Activated CD8-positive, alpha-beta memory T cell treated with anti-CD3 and anti-CD28 coated beads, Interleukin-2, amount 10 ng/mL, durations not matched to agents 7 days and 5 days (primary cell): ENCODE data around the gene BCAP29. TPM values are rescaled to one million over a fixed set of nuclear protein-coding genes. Genes with fewer than 3 reads are reported as not detected.
"Not testable (repeated sequence)": the region's sequence is repeated elsewhere in the genome, so short reads cannot be mapped to it uniquely, and the experiment has no call there.

Experiments used
- ATAC-seq: fragments of 150-1000 bp; cut with Tn5 transposase; one replicate; pipeline ENCODE4 v1.10.0; 2021; ENCODE audit warnings: moderate library complexity
- CTCF ChIA-PET: fragments of 350-600 bp; sonication (Branson Sonifier 250); formaldehyde crosslinking; loops from one replicate; lab custom pipeline; 2021; ENCODE audit warnings: antibody characterized with exemption; lab: Charles Lee
- DNase-seq: peaks from one replicate; pipeline ENCODE4 v3.0.0-alpha.2; 2020
- H3K27ac Mint-ChIP-seq: one replicate; pipeline ENCODE4 v1.8.0; 2021; ENCODE audit warnings: mild to moderate bottlenecking, mixed read lengths
- H3K27me3 Mint-ChIP-seq: one replicate; pipeline ENCODE4 v1.8.0; 2021; ENCODE audit warnings: mixed read lengths
- H3K36me3 Mint-ChIP-seq: one replicate; pipeline ENCODE4 v1.8.0; 2021; ENCODE audit warnings: mild to moderate bottlenecking, mixed read lengths
- H3K4me1 Mint-ChIP-seq: one replicate; pipeline ENCODE4 v1.8.0; 2021; ENCODE audit warnings: mixed read lengths
- H3K4me3 Mint-ChIP-seq: one replicate; pipeline ENCODE4 v1.8.0; 2021; ENCODE audit warnings: mild to moderate bottlenecking, moderate library complexity, mixed read lengths
- H3K9me3 Mint-ChIP-seq: one replicate; pipeline ENCODE4 v1.8.0; 2022; ENCODE audit warnings: low read depth, mixed read lengths
- total RNA-seq, 2 experiments: library from RNA; stranded (reverse); gene quantifications; one replicate each; pipeline ENCODE4 v1.2.3, GENCODE V29; 2021

The BCAP29 gene
- total RNA-seq, 2 experiments from 2014 or later = 42.7 to 47.1 TPM

DNA sequence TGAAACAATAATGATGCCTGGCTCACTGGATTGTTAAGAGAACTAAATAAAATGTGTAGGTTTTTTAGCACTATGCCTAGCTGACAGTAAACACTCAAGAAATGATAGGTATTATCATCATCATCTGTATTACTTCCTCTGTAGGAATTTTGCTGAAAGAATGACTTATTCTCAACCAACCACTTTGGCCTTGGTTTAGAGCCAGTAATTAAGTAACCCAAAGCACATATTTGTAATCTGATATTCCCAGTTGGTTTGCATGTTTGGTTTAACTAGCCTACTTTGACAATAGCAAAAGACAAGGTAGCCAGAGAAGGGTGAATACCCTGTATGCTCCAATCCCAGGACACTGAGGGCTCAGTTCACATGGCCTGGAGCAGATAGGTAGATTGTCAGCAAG is 34.4 kb downstream of the BCAP29 start:
- no peaks in the 10 kb centered on the region for H3K27me3 Mint-ChIP-seq
- ATAC-seq (no peak), DNase-seq (no peak)
- CTCF ChIA-PET = no interaction called here
- H3K27ac Mint-ChIP-seq = no peak overlapping the region
- H3K36me3 Mint-ChIP-seq = peaks cover 46% of the 10 kb centered on the region
- no peak overlapping the region for H3K4me3 Mint-ChIP-seq
- H3K9me3 Mint-ChIP-seq = no peaks in the 10 kb centered on the region
- H3K4me1 Mint-ChIP-seq = peaks cover 27% of the 10 kb centered on the region

DNA sequence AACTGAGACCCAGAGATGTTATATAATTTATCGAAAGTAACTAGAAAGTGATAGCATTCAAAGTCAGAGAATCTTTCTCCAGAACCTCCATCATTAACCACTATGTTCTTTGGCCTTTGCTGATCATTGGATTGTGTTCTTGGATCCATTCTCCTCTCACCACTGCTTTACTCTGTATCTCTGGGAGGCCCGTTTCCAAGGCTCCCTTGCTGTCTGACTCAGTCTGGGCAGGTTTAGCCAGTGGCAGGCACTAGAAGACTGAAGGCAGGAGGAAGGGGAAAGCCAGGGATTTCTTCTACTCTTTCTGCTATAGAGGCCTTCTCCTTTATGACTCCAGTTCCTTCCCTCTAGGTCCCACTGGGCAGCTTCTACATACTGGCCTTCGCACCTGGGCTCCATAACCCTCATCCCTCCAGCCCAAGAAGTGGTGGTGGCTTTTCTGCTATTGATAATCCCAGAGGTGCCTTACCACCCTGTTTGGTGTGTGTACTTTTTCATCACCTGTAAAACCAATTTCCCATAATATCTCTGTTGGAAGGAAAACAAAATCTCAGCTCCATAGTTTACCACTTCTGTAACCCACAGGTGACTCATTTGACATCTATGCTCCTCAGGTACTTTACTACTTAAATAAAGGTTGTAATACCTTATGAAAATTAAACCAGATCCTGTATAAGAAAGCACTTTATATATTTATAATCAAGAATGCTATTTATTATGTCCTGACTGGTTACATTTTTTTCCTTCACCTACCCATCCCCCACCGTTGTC is 36.0 kb downstream of the BCAP29 start:
- CTCF ChIA-PET = no interaction called here
- H3K4me3 Mint-ChIP-seq = no peak overlapping the region
- H3K9me3 Mint-ChIP-seq = no peaks in the 10 kb centered on the region
- ATAC-seq = no peak
- H3K4me1 Mint-ChIP-seq = peaks cover 27% of the 10 kb centered on the region
- H3K27ac Mint-ChIP-seq = no peak overlapping the region
- H3K36me3 Mint-ChIP-seq = peaks cover 45% of the 10 kb centered on the region
- DNase-seq = no peak
- no peaks in the 10 kb centered on the region for H3K27me3 Mint-ChIP-seq

DNA sequence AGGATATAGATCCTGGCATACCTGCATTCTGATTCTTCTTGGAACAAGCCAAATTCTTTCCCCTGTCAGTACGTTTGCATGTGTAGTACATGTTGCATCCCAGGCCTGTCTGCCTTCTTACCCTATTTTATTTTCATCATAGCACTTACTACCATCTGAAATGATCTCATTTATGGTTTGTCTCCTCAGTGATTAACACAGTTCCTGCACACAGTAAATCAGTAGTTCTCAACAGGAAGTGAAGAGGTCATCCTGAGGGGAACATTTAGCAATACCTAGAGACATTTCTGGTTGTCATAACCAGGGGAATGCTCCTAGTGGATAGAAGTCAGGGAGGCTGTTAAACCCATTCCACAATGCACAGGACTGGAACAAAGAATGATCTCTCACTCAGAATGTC is 42.4 kb downstream of the BCAP29 start:
- no peak overlapping the region for H3K27ac Mint-ChIP-seq
- H3K4me3 Mint-ChIP-seq = no peak overlapping the region
- ATAC-seq (peak; percentile 70), DNase-seq (no peak)
- no peaks in the 10 kb centered on the region for H3K4me1 Mint-ChIP-seq
- CTCF ChIA-PET = no interaction called here
- H3K36me3 Mint-ChIP-seq = peaks cover 11% of the 10 kb centered on the region
- H3K27me3 Mint-ChIP-seq = no peaks in the 10 kb centered on the region
- no peaks in the 10 kb centered on the region for H3K9me3 Mint-ChIP-seq

DNA sequence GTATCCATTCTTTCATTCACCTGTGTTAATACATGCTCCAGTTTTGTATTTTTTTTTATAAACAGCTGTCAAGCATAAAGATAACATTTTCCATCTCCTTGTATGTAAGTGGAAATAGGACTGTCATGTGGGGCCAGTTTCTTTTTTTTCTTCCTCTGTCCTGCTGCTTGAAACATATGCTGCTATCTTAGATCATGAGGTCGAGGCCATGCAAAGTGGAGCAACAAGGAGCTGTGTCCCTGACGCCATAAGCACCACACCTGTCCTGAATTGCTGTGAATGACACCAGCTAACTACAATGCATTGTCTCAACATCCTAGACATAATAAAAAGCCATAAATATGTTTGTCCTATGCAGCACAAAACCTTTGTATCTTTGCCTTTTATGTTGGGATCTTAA is 42.8 kb downstream of the BCAP29 start:
- no peak for DNase-seq
- CTCF ChIA-PET = no interaction called here
- Mint-ChIP-seq H3K27ac (no peak overlapping the region), H3K9me3 (no peaks in the 10 kb centered on the region), H3K4me3 (no peak overlapping the region), H3K27me3 (no peaks in the 10 kb centered on the region), H3K36me3 (peaks cover 13% of the 10 kb centered on the region), H3K4me1 (no peaks in the 10 kb centered on the region)
- no peak for ATAC-seq

DNA sequence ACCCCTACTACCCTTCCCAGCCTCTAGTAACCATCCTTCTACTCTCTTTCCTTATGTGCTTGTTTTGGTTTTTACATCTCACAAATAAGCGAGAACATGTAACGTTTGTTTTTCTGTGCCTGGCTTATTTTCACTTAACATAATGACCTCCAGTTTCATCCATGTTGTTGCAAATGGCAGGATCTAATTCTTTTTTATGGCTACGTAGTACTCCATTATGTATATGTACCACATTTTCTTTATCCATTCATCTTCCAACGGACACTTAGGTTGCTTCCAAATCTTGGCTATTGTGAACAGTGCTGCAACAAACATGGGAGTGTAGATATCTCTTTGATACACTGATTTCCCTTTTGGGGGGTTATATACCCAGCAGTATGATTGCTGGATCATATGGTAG is 47.0 kb downstream of the BCAP29 start:
- no peaks in the 10 kb centered on the region for H3K9me3 Mint-ChIP-seq
- peaks cover 12% of the 10 kb centered on the region for H3K36me3 Mint-ChIP-seq
- no peak for ATAC-seq
- H3K27me3 Mint-ChIP-seq = no peaks in the 10 kb centered on the region
- CTCF ChIA-PET = no interaction called here
- peaks cover 10% of the 10 kb centered on the region for H3K4me1 Mint-ChIP-seq
- H3K27ac Mint-ChIP-seq = no peak overlapping the region
- no peak overlapping the region for H3K4me3 Mint-ChIP-seq
- no peak for DNase-seq

DNA sequence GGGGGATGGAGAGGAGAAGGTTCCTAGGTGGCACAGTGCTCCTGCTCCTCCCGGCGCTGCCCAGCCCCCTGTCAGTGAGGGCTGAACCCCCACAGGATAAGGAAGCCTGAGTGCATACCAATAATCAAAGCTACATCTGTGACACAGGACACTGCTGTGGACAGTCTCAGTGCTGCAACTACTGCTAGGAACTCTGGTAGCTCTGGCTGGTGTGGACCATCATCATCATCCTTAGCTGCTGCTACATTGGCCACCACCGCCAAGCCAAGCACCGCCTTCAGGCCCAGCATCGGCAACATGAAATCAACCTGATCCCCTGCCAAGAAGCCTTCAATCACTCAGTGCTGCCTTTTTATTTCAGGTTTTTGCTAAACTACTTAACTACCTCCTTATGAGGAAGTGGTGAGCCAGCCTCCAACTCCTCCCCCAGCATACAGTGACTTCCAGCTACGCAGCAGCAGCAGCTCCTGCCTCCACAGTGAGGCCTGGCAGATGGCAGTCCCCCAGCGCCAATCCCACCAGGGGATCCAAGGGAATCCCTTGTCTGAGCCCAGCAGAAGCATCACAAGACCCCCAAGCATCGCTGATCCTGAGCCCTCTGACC is 48.5 kb downstream of the BCAP29 start:
- Mint-ChIP-seq H3K27ac (peak overlapping the region; percentile 58), H3K4me3 (no peak overlapping the region), H3K27me3 (no peaks in the 10 kb centered on the region), H3K9me3 (no peaks in the 10 kb centered on the region), H3K36me3 (peaks cover 12% of the 10 kb centered on the region), H3K4me1 (peaks cover 22% of the 10 kb centered on the region)
- DNase-seq = no peak
- ATAC-seq = peak; percentile 51
- CTCF ChIA-PET = interaction anchor here (0.9 to 1.2 kb wide), 2 partner anchors 16 to 33 kb away, joined by 3 to 4 read pairs; no protein-coding TSS in a partner anchor

DNA sequence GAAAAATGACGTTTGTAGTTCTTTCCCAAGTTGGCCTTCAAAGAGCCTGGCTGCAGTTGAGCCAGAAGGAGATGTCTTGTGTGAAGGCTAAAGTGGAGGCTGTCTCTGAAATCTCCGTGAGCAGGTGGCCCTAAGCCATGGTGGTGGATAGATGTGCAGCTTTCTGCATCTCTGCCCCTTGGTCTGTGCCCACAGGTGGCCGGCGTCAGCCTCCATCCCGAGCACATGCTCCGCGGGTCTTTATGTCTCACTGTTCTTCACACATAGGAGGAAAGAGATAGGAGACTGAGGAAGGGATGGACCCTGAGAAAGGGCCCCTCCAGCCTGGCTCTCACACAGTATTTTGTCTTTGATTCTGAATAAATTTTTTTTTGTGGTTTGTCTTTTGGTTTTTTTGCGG is 50.3 kb downstream of the BCAP29 start:
- no peak for DNase-seq
- ATAC-seq = no peak
- H3K27ac Mint-ChIP-seq = no peak overlapping the region
- H3K4me1 Mint-ChIP-seq = peaks cover 28% of the 10 kb centered on the region
- no peak overlapping the region for H3K4me3 Mint-ChIP-seq
- H3K27me3 Mint-ChIP-seq = no peaks in the 10 kb centered on the region
- no peaks in the 10 kb centered on the region for H3K9me3 Mint-ChIP-seq
- H3K36me3 Mint-ChIP-seq = peaks cover 14% of the 10 kb centered on the region
- CTCF ChIA-PET = no interaction called here

DNA sequence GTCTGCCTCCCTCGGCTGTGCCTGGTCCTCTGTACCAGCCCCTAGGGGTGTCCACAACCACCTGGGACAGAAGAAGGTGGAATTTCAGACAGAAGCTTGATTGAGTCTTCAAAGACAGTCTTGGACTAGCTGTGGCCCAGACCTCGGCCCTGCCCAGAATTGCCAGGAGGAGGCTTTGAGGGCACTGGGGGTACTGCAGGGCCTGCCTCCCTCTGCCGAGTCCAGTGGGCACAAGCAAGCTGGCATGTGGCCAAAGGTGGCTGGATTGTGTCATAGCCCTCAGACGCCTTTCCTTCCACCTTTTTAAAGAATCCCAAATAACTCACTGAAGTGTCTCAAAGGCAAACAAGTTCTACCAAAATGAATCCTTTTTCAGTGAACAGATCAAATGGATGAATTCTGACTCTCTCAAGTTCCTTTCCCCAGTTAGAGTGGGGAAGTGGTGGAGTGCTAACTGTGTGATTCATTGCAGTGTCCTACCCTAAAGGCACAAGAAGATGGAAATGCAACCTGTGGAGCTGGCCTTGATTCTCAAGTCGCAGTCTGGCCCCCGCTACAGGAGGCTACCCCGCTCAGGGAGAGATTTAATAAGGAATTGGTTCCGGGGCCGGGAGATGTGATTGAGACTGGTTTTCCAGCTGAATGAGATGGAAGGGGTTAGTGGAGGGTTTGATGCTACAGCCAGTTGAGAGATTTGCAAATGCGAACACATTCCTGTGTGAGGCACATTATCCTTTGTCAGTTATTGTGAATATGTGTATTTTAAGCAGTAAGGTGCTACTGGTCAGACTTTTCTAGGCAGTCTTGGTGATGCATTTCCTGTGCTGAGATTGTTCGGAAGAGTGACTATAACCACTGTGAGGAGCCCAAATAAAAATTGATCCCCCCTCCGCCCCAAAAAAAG is 51.8 kb downstream of the BCAP29 start:
- no peaks in the 10 kb centered on the region for H3K9me3 Mint-ChIP-seq
- H3K27me3 Mint-ChIP-seq = no peaks in the 10 kb centered on the region
- no peak overlapping the region for H3K4me3 Mint-ChIP-seq
- DNase-seq (no peak), ATAC-seq (no peak)
- peaks cover 31% of the 10 kb centered on the region for H3K4me1 Mint-ChIP-seq
- no peak overlapping the region for H3K27ac Mint-ChIP-seq
- CTCF ChIA-PET = no interaction called here
- H3K36me3 Mint-ChIP-seq = peaks cover 18% of the 10 kb centered on the region

DNA sequence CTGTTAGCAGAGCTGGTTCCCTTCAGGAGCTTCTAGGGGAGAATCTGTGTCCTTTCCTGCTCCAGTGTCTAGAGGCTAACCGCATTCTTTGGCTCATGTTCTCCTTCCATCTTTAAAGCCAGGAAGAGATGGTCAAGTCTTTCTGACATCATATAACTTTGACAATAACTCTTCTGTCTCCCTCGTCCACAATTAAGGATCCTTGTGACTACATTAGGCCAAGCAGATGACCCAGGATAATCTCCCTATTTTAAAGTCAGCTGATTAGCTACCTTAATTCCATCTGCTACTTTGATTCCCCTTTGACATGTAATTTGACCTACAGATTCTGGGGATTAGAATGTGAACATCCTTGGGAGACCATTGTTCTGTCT is 52.4 kb downstream of the BCAP29 start:
- no peak overlapping the region for H3K4me3 Mint-ChIP-seq
- peaks cover 31% of the 10 kb centered on the region for H3K4me1 Mint-ChIP-seq
- no peaks in the 10 kb centered on the region for H3K27me3 Mint-ChIP-seq
- ATAC-seq = no peak
- CTCF ChIA-PET = interaction anchor here (1.2 kb wide), 1 partner anchor 27 kb away, joined by 3 read pairs; no protein-coding TSS in a partner anchor
- H3K9me3 Mint-ChIP-seq = no peaks in the 10 kb centered on the region
- DNase-seq = no peak
- no peak overlapping the region for H3K27ac Mint-ChIP-seq
- H3K36me3 Mint-ChIP-seq = peaks cover 16% of the 10 kb centered on the region

DNA sequence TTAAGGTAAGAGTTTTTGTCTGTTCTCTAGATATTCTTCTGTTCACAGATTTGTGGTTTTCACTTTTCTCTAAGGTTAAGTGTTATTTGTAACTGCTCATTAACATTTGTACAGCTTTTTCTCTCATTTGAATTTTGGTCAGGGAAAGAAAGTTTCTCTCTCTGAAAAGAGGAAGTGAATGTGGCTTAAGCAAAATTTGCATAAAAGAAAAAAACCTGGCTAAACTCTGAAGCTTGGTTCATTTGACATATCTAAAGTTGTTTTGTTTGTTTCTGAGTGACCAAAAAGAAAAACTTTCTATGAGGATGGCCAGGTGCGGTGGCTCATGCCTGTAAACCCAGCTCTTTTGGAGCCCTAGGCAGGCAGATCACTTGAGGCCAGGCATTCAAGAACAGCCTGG is 58.5 kb downstream of the BCAP29 start:
- peaks cover 4% of the 10 kb centered on the region for H3K9me3 Mint-ChIP-seq
- peaks cover 28% of the 10 kb centered on the region for H3K4me1 Mint-ChIP-seq
- peak overlapping the region; percentile 63 for H3K27ac Mint-ChIP-seq
- CTCF ChIA-PET = interaction anchor here (0.7 to 2.6 kb wide), 2 partner anchors 22 to 236 kb away, joined by 3 to 12 read pairs; partner anchors contain the start of gene SLC26A4
- ATAC-seq = no peak
- DNase-seq = no peak
- peaks cover 20% of the 10 kb centered on the region for H3K27me3 Mint-ChIP-seq
- no peak overlapping the region for H3K4me3 Mint-ChIP-seq
- peaks cover 34% of the 10 kb centered on the region for H3K36me3 Mint-ChIP-seq

DNA sequence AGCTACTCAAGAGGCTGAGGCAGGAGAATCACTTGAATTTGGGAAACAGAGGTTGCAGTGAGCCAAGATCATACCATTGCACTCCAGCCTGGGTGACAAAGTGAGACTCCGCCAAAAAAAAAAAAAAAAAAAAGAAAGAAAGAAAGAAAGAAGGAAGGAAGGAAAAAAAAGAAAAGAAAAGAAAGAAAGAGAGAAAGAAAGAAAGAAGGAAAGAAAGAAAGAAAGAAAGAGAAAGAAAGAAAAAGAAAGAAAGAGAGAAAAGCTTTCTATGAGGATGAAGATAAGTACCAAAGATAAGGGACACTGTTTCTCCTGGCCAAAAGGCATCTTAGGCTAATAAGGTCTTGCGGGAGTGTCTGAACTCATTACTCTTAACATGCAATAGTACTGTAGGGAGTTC is 59.0 kb downstream of the BCAP29 start:
- peaks cover 31% of the 10 kb centered on the region for H3K4me1 Mint-ChIP-seq
- not testable (repeated sequence) for ATAC-seq, H3K27ac Mint-ChIP-seq, DNase-seq, H3K9me3 Mint-ChIP-seq, H3K4me3 Mint-ChIP-seq
- peaks cover 35% of the 10 kb centered on the region for H3K36me3 Mint-ChIP-seq
- peaks cover 20% of the 10 kb centered on the region for H3K27me3 Mint-ChIP-seq
- CTCF ChIA-PET = interaction anchor here (0.7 to 2.6 kb wide), 2 partner anchors 21 to 236 kb away, joined by 3 to 12 read pairs; partner anchors contain the start of gene SLC26A4

DNA sequence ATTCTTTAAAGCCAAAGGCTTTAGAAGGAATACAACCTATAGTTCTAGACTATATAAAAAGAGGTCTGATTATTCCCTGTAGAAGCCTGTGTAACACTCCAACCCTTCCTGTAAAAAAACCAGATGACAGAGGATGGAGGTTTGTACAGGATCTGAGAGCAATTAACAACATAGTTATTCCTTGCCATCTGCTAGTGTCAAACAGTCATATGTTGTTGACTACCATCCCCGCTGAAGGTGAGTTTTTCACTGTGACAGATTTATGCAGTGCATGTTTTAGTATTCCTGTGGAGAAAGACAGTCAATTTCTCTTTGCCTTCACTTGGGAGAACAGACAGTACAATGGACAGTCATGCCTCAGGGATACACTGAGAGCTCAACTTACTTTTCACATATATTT is 61.6 kb downstream of the BCAP29 start:
- no peak for ATAC-seq
- peaks cover 23% of the 10 kb centered on the region for H3K27me3 Mint-ChIP-seq
- CTCF ChIA-PET = no interaction called here
- DNase-seq = no peak
- peaks cover 7% of the 10 kb centered on the region for H3K9me3 Mint-ChIP-seq
- H3K4me3 Mint-ChIP-seq = no peak overlapping the region
- H3K4me1 Mint-ChIP-seq = peaks cover 34% of the 10 kb centered on the region
- H3K27ac Mint-ChIP-seq = no peak overlapping the region
- peaks cover 36% of the 10 kb centered on the region for H3K36me3 Mint-ChIP-seq

DNA sequence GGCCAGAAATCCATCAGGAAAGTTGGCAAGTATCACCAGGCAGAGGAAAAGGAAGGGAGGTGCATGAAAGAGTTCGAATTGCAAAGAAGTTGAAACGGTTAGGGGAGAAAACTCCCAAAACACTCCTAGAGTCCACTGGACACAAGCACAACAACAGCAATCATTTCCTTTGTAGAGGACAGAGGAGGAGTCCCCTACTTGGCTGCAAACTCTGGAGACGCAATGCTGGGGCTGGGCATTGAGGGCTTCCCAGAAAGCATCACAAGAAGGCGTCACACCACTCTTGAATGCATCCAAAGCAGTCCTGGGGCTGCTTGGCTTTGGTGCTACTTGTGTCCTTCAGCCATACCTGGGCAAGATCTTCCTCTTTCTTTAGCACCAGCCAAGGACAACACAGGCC is 62.5 kb downstream of the BCAP29 start:
- H3K27me3 Mint-ChIP-seq = peaks cover 23% of the 10 kb centered on the region
- no peak for ATAC-seq
- peaks cover 36% of the 10 kb centered on the region for H3K36me3 Mint-ChIP-seq
- CTCF ChIA-PET = no interaction called here
- peaks cover 7% of the 10 kb centered on the region for H3K9me3 Mint-ChIP-seq
- H3K4me1 Mint-ChIP-seq = peaks cover 34% of the 10 kb centered on the region
- no peak for DNase-seq
- H3K4me3 Mint-ChIP-seq = no peak overlapping the region
- H3K27ac Mint-ChIP-seq = no peak overlapping the region
